ENCODE measurements around the gene OBP2A.

- TF ChIP-seq CTCF (IDR thresholded peaks at IDR 0.05; ENCODE audit: low read length): no peak
- TF ChIP-seq EZH2 (IDR thresholded peaks at IDR 0.05; ENCODE audit: borderline replicate concordance, low read length): no peak
Measured at GRCh38 chr9:135565141-135565628, 19.3 kb downstream of the OBP2A start.

All from OCI-LY1 (cell line).